ENCODE data around the gene ANAPC5. TPM values are rescaled to one million over a fixed set of nuclear protein-coding genes. Genes with fewer than 3 reads are reported as not detected.
"Not testable (repeated sequence)": the region's sequence is repeated elsewhere in the genome, so short reads cannot be mapped to it uniquely, and the experiment has no call there.

The ANAPC5 gene
- total RNA-seq, 1 donor from 2014 or later: 111 TPM

GRCh38 chr12:121325922-121326396 is 26.3 kb downstream of the ANAPC5 start:
- Mint-ChIP-seq H3K4me3 (no peak overlapping the region), H3K27me3 (ENCODE audit: low read depth) (no peaks in the 10 kb centered on the region), H3K4me1 (no peaks in the 10 kb centered on the region), H3K27ac (ENCODE audit: unreplicated experiment) (no peak overlapping the region), H3K36me3 (ENCODE audit: low read depth) (peaks cover 4% of the 10 kb centered on the region), H3K9me3 (no peaks in the 10 kb centered on the region)
- TF ChIP-seq, protein P1, sequence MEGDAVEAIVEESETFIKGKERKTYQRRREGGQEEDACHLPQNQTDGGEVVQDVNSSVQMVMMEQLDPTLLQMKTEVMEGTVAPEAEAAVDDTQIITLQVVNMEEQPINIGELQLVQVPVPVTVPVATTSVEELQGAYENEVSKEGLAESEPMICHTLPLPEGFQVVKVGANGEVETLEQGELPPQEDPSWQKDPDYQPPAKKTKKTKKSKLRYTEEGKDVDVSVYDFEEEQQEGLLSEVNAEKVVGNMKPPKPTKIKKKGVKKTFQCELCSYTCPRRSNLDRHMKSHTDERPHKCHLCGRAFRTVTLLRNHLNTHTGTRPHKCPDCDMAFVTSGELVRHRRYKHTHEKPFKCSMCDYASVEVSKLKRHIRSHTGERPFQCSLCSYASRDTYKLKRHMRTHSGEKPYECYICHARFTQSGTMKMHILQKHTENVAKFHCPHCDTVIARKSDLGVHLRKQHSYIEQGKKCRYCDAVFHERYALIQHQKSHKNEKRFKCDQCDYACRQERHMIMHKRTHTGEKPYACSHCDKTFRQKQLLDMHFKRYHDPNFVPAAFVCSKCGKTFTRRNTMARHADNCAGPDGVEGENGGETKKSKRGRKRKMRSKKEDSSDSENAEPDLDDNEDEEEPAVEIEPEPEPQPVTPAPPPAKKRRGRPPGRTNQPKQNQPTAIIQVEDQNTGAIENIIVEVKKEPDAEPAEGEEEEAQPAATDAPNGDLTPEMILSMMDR (conservative IDR thresholded peaks at IDR 0.05): no peak
- DNase-seq (ENCODE audit: low read depth, low spot score): no peak

GRCh38 chr12:121323908-121324307 is 28.3 kb downstream of the ANAPC5 start:
- no peaks in the 10 kb centered on the region for H3K4me1 Mint-ChIP-seq
- H3K27ac Mint-ChIP-seq (ENCODE audit: unreplicated experiment): no peak overlapping the region
- H3K4me3 Mint-ChIP-seq: no peak overlapping the region
- H3K36me3 Mint-ChIP-seq (ENCODE audit: low read depth): no peaks in the 10 kb centered on the region
- no peaks in the 10 kb centered on the region for H3K9me3 Mint-ChIP-seq
- TF ChIP-seq, protein P1 (conservative IDR thresholded peaks at IDR 0.05): no peak
- no peak for DNase-seq (ENCODE audit: low read depth, low spot score)
- no peaks in the 10 kb centered on the region for H3K27me3 Mint-ChIP-seq (ENCODE audit: low read depth)

GRCh38 chr12:121318121-121318520 is 34.1 kb downstream of the ANAPC5 start:
- Mint-ChIP-seq H3K27ac (ENCODE audit: unreplicated experiment) (no peak overlapping the region), H3K36me3 (ENCODE audit: low read depth) (peaks cover 7% of the 10 kb centered on the region), H3K4me3 (no peak overlapping the region), H3K9me3 (no peaks in the 10 kb centered on the region), H3K4me1 (no peaks in the 10 kb centered on the region), H3K27me3 (ENCODE audit: low read depth) (no peaks in the 10 kb centered on the region)
- DNase-seq (ENCODE audit: low read depth, low spot score): no peak
- TF ChIP-seq, protein P1 (conservative IDR thresholded peaks at IDR 0.05): no peak

GRCh38 chr12:121314431-121314830 is 37.8 kb downstream of the ANAPC5 start:
- Mint-ChIP-seq H3K27ac (ENCODE audit: unreplicated experiment) (peak overlapping the region; percentile 63), H3K4me3 (no peak overlapping the region), H3K9me3 (no peaks in the 10 kb centered on the region), H3K27me3 (ENCODE audit: low read depth) (no peaks in the 10 kb centered on the region), H3K36me3 (ENCODE audit: low read depth) (peaks cover 13% of the 10 kb centered on the region), H3K4me1 (no peaks in the 10 kb centered on the region)
- DNase-seq (ENCODE audit: low read depth, low spot score): no peak
- TF ChIP-seq, protein P1 (conservative IDR thresholded peaks at IDR 0.05): no peak

DNA sequence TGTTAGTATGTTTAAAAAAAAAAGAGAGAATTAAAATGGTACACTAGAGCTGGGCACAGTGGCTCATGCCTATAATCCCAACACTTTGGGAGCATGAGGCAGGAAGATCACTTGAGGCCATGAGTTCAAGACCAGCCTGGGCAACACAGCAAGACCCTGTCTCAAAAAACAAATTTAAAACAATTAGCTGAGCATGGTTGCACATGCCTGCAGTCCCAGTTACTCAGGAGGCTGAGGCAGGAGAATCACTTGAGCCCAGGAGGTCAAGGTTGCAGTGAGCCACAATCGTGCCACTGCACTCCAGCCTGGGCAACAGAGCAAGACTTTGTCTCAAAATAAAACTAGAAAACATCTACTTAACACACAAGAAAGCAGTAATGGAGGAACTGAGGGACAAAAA is 42.0 kb downstream of the ANAPC5 start:
- not testable (repeated sequence) for DNase-seq (ENCODE audit: low read depth, low spot score); H3K27me3 Mint-ChIP-seq (ENCODE audit: low read depth); H3K9me3 Mint-ChIP-seq; H3K27ac Mint-ChIP-seq (ENCODE audit: unreplicated experiment); H3K4me1 Mint-ChIP-seq; H3K4me3 Mint-ChIP-seq
- H3K36me3 Mint-ChIP-seq (ENCODE audit: low read depth): peaks cover 11% of the 10 kb centered on the region

DNA sequence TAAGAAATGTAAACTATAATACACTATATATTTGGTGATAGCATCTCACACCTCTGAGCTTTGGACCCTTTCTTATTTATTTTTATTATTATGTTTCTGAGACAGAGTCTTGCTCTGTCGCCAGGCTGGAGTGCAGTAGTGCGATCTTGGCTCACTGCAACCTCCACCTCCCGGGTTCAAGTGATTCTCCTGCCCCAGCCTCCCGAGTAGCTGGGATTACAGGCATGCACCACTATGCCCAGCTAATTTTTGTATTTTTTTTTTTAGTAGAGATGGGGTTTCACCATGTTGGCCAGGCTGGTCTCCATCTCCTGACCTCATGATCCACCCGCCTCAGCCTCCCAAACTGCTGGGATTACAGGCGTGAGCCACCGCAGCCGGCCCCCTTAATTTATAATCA is 44.8 kb downstream of the ANAPC5 start:
- H3K27me3 Mint-ChIP-seq (ENCODE audit: low read depth); H3K4me3 Mint-ChIP-seq; H3K9me3 Mint-ChIP-seq; DNase-seq (ENCODE audit: low read depth, low spot score); H3K27ac Mint-ChIP-seq (ENCODE audit: unreplicated experiment); H3K4me1 Mint-ChIP-seq: not testable (repeated sequence)
- peaks cover 11% of the 10 kb centered on the region for H3K36me3 Mint-ChIP-seq (ENCODE audit: low read depth)

- H3K36me3 Mint-ChIP-seq (ENCODE audit: low read depth): peaks cover 5% of the 10 kb centered on the region
- no peaks in the 10 kb centered on the region for H3K4me1 Mint-ChIP-seq
- no peaks in the 10 kb centered on the region for H3K27me3 Mint-ChIP-seq (ENCODE audit: low read depth)
- DNase-seq (ENCODE audit: low read depth, low spot score): no peak
- no peaks in the 10 kb centered on the region for H3K9me3 Mint-ChIP-seq
- H3K4me3 Mint-ChIP-seq: no peak overlapping the region
- TF ChIP-seq, protein P1 (conservative IDR thresholded peaks at IDR 0.05): no peak
- no peak overlapping the region for H3K27ac Mint-ChIP-seq (ENCODE audit: unreplicated experiment)
These were observed 47.9 kb downstream of the ANAPC5 start for GRCh38 chr12:121304306-121304705.

All from neural crest cell (in vitro differentiated cells).